Measurements from ENCODE around the gene NECTIN1.

DNA sequence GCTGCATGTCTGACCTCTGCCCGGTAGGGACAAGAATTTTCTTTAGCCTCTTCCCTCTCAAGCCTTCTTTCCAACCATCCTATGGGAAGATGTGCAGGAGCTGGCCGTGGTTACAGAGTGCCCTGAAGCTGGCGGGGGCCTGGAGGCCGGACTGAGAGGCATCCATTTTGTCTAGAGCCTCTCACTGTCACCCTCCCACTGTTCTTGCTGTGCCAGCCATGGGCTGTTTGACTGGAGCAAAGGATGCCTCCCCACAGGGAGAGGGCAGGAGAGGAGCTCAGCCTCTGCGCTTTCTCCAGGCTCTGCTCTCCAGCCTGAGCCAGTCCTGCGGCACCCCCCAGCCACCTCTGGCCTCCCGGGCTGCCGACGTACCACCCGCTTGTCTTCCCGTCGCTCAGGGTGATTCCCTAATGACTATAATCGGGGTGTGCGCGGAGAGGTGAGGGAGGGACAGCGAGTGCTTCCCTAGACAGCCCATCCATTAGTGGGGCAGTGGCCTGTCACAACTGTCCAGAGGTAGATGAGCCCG lies 123.8 kb downstream of the NECTIN1 start:
- TF ChIP-seq, protein P1, sequence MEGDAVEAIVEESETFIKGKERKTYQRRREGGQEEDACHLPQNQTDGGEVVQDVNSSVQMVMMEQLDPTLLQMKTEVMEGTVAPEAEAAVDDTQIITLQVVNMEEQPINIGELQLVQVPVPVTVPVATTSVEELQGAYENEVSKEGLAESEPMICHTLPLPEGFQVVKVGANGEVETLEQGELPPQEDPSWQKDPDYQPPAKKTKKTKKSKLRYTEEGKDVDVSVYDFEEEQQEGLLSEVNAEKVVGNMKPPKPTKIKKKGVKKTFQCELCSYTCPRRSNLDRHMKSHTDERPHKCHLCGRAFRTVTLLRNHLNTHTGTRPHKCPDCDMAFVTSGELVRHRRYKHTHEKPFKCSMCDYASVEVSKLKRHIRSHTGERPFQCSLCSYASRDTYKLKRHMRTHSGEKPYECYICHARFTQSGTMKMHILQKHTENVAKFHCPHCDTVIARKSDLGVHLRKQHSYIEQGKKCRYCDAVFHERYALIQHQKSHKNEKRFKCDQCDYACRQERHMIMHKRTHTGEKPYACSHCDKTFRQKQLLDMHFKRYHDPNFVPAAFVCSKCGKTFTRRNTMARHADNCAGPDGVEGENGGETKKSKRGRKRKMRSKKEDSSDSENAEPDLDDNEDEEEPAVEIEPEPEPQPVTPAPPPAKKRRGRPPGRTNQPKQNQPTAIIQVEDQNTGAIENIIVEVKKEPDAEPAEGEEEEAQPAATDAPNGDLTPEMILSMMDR (IDR thresholded peaks at IDR 0.05): no peak
- no peak for TF ChIP-seq POLR2A (IDR thresholded peaks at IDR 0.05)

Measured in upper lobe of left lung (tissue), 4 donors.